Panc1 (cell line): ENCODE data around the gene RAB1B. TPM values are rescaled to one million over a fixed set of nuclear protein-coding genes. Genes with fewer than 3 reads are reported as not detected.

Experiments
- ATAC-seq: fragments of 200-7000 bp; cut with Tn5 transposase; 2 replicates; pipeline ENCODE4 v1.9.1; 2020; ENCODE audit warnings: mild to moderate bottlenecking, moderate library complexity
- BruUV-seq: library from RNA; stranded (reverse); fragments of 400-500 nt; replicated peaks from 2 replicates; lab custom pipeline; 2021; lab: Mats Ljungman, UMichigan
- CTCF ChIA-PET: fragments of 300-600 bp; sonication (Branson Sonifier 250); formaldehyde crosslinking; loops from one replicate; lab custom pipeline; 2022; ENCODE audit warnings: antibody characterized with exemption; lab: Charles Lee
- POLR2A ChIA-PET: fragments of 300-600 bp; sonication (Branson Sonifier 250); formaldehyde crosslinking; loops from one replicate; lab custom pipeline; 2022; ENCODE audit warnings: antibody characterized with exemption; lab: Charles Lee
- DNase-seq: peaks from one replicate; pipeline ENCODE4 v3.0.0-alpha.2; 2010; ENCODE audit warnings: low read depth, low spot score
- H3K27ac ChIP-seq: 2 replicates; pipeline ENCODE4 v1.5.1; 2011; ENCODE audit warnings: mild to moderate bottlenecking, low read length, inconsistent platforms
- H3K27me3 ChIP-seq: fragments of 200-500 bp; sonication (Bioruptor generic); 2 replicates; pipeline ENCODE4 v1.6.0; 2014; ENCODE audit warnings: low read length, inconsistent platforms; ENCODE audit not compliant: control insufficient read depth, insufficient read depth
- H3K36me3 ChIP-seq: fragments of 200-500 bp; sonication (Bioruptor generic); 2 replicates; pipeline ENCODE4 v1.5.1; 2014; ENCODE audit warnings: inconsistent platforms, mild to moderate bottlenecking, low read length, moderate library complexity; ENCODE audit not compliant: control insufficient read depth, insufficient read depth
- H3K4me1 ChIP-seq: 2 replicates; pipeline ENCODE4 v1.5.1; 2011; ENCODE audit warnings: inconsistent platforms, mild to moderate bottlenecking, low read length, moderate library complexity; ENCODE audit not compliant: control insufficient read depth, insufficient read depth
- H3K4me3 ChIP-seq, 2 experiments: 2 replicates each; pipeline ENCODE4 v1.5.1; 2011 to 2012; ENCODE audit warnings: low read depth in 2 of 2, low read length in 2 of 2, mild to moderate bottlenecking in 2 of 2, inconsistent platforms in 1 of 2, moderate library complexity in 1 of 2
- H3K9me3 ChIP-seq: fragments of 200-500 bp; sonication (Bioruptor generic); 2 replicates; pipeline ENCODE4 v1.5.1; 2014; ENCODE audit warnings: low read depth, mild to moderate bottlenecking, inconsistent platforms, low read length, moderate library complexity; ENCODE audit not compliant: control insufficient read depth, insufficient read depth
- CTCF ChIP-seq: fragments of 450-650 bp; IDR thresholded peaks from 2 replicates; pipeline ENCODE4 v1.5.1; 2017; ENCODE audit warnings: mild to moderate bottlenecking
- POLR2AphosphoS5 ChIP-seq: IDR thresholded peaks from 2 replicates; pipeline ENCODE4 v1.6.1; 2012; ENCODE audit warnings: mild to moderate bottlenecking, low read depth, low read length, moderate library complexity
- REST ChIP-seq, 2 experiments: IDR thresholded peaks; 2 replicates each; pipeline ENCODE4 v1.6.1; 2011 to 2012; ENCODE audit warnings: low read depth in 2 of 2, control low read depth in 1 of 2, low read length in 1 of 2, mild to moderate bottlenecking in 1 of 2, moderate library complexity in 1 of 2; ENCODE audit not compliant: insufficient read depth in 1 of 2
- SIN3A ChIP-seq: IDR thresholded peaks from 2 replicates; pipeline ENCODE4 v1.6.1; 2012; ENCODE audit warnings: low read depth, mild to moderate bottlenecking, low read length, moderate library complexity, borderline replicate concordance; ENCODE audit not compliant: insufficient read depth
- TCF7L2 ChIP-seq: IDR thresholded peaks from 2 replicates; pipeline ENCODE4 v1.6.1; 2011; ENCODE audit warnings: mild to moderate bottlenecking, low read depth, low read length, inconsistent platforms
- in situ Hi-C: cut with HindIII; loops from 2 replicates; pipeline ENCODE4 v1.10.0; 2016; ENCODE audit warnings: low sequenced_read_pairs, low pct_unique_long_range_greater_than_20kb
- intact Hi-C: fragments of 100-400 bp; cut with micrococcal nuclease; formaldehyde crosslinking; loops from one replicate; pipeline ENCODE4 v1.10.0; 2022; ENCODE audit not compliant: unreplicated experiment
- total RNA-seq: library from RNA; stranded (reverse); gene quantifications from one replicate; pipeline ENCODE4 v1.2.1, GENCODE V29; 2021; ENCODE audit not compliant: unreplicated experiment

Gene RAB1B
- total RNA-seq, 1 experiment from 2014 or later, result 256 TPM

GRCh38 chr11:66282468-66283455 is 14.3 kb downstream of the RAB1B start:
- CTCF ChIA-PET, result interaction anchor here (0.5 to 1.5 kb wide), 4 partner anchors 24 to 291 kb away, joined by 3 read pairs; no protein-coding TSS in a partner anchor
- Histone ChIP-seq H3K4me1 (peaks cover 35% of the 10 kb centered on the region), H3K4me3 (no peak overlapping the region), H3K36me3 (no peaks in the 10 kb centered on the region; the same call in 1 of the 2 replicates), H3K27me3 (no peaks in the 10 kb centered on the region), H3K27ac (no peak overlapping the region), H3K9me3 (no peaks in the 10 kb centered on the region)
- in situ Hi-C loops (no loop called here), intact Hi-C loops (no loop called here)
- ATAC-seq, result peak; percentile 85
- TF ChIP-seq REST (IDR thresholded peaks at IDR 0.05; ENCODE audit: insufficient read depth in 1 of 2, low read depth in 2 of 2, low read length in 1 of 2) (0 out of 4 replicates have a peak, but pooled peaks of 1 of the 2 experiments have one; percentile 63), TCF7L2 (no peak), CTCF (peak; percentile 99), POLR2AphosphoS5 (peak; percentile 68; the same call in 1 of the 2 replicates), SIN3A (no peak)
- BruUV-seq, result no TSS peak
- peak; percentile 51 for DNase-seq
- POLR2A ChIA-PET, result no interaction called here

DNA sequence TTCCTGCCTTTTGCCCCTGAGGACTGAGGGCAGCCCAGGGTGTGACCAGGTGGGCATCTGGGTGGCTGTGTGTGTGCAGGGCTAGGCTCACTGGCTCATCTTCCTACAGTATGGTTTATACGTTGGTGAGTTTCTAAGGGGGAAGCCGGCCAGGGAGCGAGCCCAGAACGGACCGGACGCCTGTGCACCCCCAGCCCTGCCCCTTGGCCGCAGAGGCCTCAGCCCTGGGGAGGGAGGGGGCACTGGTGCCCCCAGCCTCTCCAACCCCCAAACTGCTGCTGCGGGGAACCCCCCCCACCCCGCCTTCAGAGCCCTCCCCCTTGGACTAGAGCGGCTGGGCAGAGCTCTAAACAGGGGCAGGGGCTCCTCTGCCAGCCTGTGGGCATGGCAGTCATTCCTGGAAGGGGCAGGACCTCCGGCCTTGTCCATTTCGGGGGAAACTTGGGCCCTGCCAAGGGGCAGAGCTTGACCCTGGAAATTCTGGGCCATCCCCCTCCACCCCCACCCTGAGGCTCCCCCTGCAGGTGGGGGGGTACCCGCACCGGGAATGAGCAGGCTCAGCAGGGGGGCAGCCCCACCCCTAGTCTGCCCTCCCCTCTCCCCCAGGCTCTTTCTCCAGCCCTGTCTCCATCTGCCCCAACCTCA is 15.1 kb downstream of the RAB1B start:
- no peaks in the 10 kb centered on the region for H3K9me3 ChIP-seq
- no peak for ATAC-seq
- DNase-seq, result no peak
- POLR2A ChIA-PET, result interaction anchor here (0.7 kb wide), 1 partner anchor 29 kb away, joined by 3 read pairs; no protein-coding TSS in a partner anchor
- CTCF ChIA-PET, result interaction anchor here (0.6 kb wide), 1 partner anchor 470 kb away, joined by 8 read pairs; no protein-coding TSS in a partner anchor
- H3K4me3 ChIP-seq, result no peak overlapping the region
- no peaks in the 10 kb centered on the region for H3K27me3 ChIP-seq
- peaks cover 42% of the 10 kb centered on the region for H3K4me1 ChIP-seq
- H3K27ac ChIP-seq, result no peak overlapping the region
- in situ Hi-C loops (no loop called here), intact Hi-C loops (no loop called here)
- BruUV-seq, result no TSS peak
- TF ChIP-seq SIN3A, result no peak
- no peak for TF ChIP-seq REST (IDR thresholded peaks at IDR 0.05; ENCODE audit: insufficient read depth in 1 of 2, low read depth in 2 of 2, low read length in 1 of 2)
- TF ChIP-seq CTCF, result no peak
- TF ChIP-seq TCF7L2, result no peak
- no peak for TF ChIP-seq POLR2AphosphoS5
- no peaks in the 10 kb centered on the region; the same call in none of the 2 replicates for H3K36me3 ChIP-seq
